HL-60 (cell line): Measurements from ENCODE around the gene DPH1.

Experiments used
- CTCF ChIP-seq: IDR thresholded peaks from one replicate; pipeline ENCODE4 v1.5.1; 2011; ENCODE audit warnings: low read length, control low read depth, inconsistent platforms; ENCODE audit not compliant: insufficient read depth
- GABPA ChIP-seq: IDR thresholded peaks from 2 replicates; pipeline ENCODE4 v1.6.1; 2012; ENCODE audit warnings: low read depth
- POLR2AphosphoS5 ChIP-seq: IDR thresholded peaks from 2 replicates; pipeline ENCODE4 v1.6.1; 2012; ENCODE audit warnings: low read depth
- SPI1 ChIP-seq: IDR thresholded peaks from 2 replicates; pipeline ENCODE4 v1.6.1; 2012; ENCODE audit warnings: low read depth, mild to moderate bottlenecking, borderline replicate concordance

DNA sequence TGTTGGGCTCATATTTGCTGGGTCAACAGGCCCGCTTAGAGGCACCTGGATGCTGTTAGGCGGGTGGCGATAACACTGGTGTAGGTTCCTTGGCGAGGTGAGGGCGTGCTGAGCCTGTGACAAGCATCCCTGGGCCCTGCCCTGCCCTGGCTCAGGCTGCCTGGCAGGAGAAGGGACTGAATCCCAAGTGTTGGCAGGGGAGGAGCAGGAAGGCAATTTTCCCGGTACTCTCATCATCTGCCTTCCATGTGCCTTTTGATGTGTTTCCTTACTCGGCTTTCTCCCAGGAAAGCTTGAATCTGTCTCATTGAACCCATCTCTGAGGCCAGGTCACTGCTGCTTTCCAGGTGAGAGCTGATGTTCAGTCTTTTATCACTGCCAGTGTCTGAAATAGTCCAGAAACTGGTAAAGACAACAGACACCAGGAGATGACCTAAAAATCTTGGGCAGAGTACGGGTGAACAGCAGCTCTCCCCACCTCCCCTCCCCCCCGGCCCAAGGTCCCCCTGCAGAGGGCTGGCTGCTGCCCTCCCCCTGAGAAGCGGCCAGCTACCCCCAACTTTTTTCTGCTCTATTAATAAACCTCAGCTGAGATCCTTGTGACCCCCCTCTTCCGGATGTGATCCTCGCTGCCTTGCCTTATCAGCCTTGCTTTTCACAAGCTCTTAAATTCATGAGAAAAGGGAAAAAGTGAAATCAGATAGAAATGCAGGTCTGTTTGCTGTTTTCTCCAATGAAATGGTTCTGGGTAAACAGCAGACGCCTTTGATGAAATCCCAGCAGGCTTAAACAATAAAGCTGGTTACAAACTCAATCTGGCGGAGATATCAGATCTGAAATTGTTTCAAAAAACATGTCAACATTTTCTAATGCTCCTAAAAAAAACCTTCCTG lies 33.8 kb upstream of the DPH1 start:
- TF ChIP-seq POLR2AphosphoS5 (no peak), CTCF (no peak), SPI1 (no peak), GABPA (no peak)
